Activated T-helper 2 cell treated with anti-CD3 and anti-CD28 coated beads, Interferon-gamma antibody, Interleukin-2, Interleukin-4, amounts not matched to agents 10 μg/mL and 5 μg/mL and 100 μg/mL, durations not matched to agents 14 hours and 24 hours and 36 hours (primary cell): Measurements from ENCODE around the gene HOXC10. TPM values are rescaled to one million over a fixed set of nuclear protein-coding genes. Genes with fewer than 3 reads are reported as not detected.

Experiments
- DNase-seq: peaks from one replicate; pipeline ENCODE4 v3.0.0; 2021; ENCODE audit warnings: low spot score
- H3K27ac Mint-ChIP-seq: one replicate; pipeline ENCODE4 v1.8.0; 2021; ENCODE audit warnings: mixed read lengths
- H3K27me3 Mint-ChIP-seq: one replicate; pipeline ENCODE4 v1.8.0; 2021; ENCODE audit warnings: low read depth, mixed read lengths
- H3K36me3 Mint-ChIP-seq: one replicate; pipeline ENCODE4 v1.8.0; 2021; ENCODE audit warnings: low read depth, mixed read lengths
- H3K4me1 Mint-ChIP-seq: one replicate; pipeline ENCODE4 v1.8.0; 2021; ENCODE audit warnings: low read depth, mixed read lengths
- H3K4me3 Mint-ChIP-seq: one replicate; pipeline ENCODE4 v1.8.0; 2021; ENCODE audit warnings: low read depth, mild to moderate bottlenecking, moderate library complexity, mixed read lengths
- H3K9me3 Mint-ChIP-seq: one replicate; pipeline ENCODE4 v1.8.0; 2021; ENCODE audit warnings: mixed read lengths
- intact Hi-C: fragments of 100-400 bp; cut with micrococcal nuclease; formaldehyde crosslinking; loops from one replicate; pipeline ENCODE4 v1.15.1; 2023
- total RNA-seq: library from RNA; stranded (reverse); gene quantifications from 2 replicates; pipeline ENCODE4 v1.2.3, GENCODE V29; 2022

Gene HOXC10
- total RNA-seq, 1 donor from 2014 or later, result not detected

DNA sequence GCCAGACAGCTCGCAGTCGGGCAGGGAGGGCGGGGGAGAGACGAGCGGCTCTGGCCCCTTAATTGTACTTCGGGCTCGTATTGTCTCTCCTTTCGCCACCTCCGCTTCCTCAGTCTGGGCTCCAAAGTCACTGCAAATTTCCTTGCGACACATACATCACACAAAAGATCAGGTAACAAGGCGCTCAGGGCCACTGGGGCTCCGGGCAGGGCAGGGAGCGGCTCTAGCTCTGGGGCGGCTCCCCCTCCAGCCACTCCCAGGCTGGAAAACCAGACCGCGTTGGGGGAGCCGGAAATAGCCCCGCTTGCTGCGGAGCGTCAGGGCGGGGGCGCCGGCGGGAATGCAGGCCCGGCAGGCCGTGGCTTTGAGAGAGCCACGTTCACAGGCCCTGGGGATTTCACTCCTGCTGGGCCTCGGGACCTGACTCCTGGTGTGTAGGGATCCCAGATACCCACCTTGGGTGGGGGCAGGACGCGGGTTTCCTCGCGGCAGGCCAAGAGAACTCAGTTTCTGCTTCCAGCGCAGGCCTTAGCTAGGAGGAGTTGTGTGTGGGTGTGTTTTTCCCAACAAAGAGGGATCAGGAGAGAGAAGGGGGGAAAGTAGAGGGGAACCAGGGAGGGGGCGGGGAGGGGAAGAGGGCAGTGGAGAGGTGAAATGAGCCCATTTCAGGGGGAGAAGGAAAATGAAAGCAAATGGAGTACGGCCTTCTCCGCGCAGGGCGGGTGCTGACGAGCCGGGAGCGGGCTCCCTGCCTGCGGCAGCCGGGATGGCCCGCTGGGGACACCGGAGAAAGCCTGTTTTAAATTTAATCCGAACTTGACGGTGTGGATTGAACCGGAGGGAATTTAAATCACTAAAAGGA lies 10.7 kb downstream of the HOXC10 start:
- H3K27ac Mint-ChIP-seq, result no peak overlapping the region
- intact Hi-C loops, result loop anchor here (2.0 to 10.0 kb wide), 4 partner anchors 43 to 301 kb away; partner anchors contain the start of genes HOXC13 and HOXC4
- peaks cover 90% of the 10 kb centered on the region for H3K27me3 Mint-ChIP-seq
- DNase-seq, result no peak
- H3K4me1 Mint-ChIP-seq, result peaks cover 18% of the 10 kb centered on the region
- H3K4me3 Mint-ChIP-seq, result peak overlapping the region; percentile 59
- H3K36me3 Mint-ChIP-seq, result no peaks in the 10 kb centered on the region
- H3K9me3 Mint-ChIP-seq, result no peaks in the 10 kb centered on the region

DNA sequence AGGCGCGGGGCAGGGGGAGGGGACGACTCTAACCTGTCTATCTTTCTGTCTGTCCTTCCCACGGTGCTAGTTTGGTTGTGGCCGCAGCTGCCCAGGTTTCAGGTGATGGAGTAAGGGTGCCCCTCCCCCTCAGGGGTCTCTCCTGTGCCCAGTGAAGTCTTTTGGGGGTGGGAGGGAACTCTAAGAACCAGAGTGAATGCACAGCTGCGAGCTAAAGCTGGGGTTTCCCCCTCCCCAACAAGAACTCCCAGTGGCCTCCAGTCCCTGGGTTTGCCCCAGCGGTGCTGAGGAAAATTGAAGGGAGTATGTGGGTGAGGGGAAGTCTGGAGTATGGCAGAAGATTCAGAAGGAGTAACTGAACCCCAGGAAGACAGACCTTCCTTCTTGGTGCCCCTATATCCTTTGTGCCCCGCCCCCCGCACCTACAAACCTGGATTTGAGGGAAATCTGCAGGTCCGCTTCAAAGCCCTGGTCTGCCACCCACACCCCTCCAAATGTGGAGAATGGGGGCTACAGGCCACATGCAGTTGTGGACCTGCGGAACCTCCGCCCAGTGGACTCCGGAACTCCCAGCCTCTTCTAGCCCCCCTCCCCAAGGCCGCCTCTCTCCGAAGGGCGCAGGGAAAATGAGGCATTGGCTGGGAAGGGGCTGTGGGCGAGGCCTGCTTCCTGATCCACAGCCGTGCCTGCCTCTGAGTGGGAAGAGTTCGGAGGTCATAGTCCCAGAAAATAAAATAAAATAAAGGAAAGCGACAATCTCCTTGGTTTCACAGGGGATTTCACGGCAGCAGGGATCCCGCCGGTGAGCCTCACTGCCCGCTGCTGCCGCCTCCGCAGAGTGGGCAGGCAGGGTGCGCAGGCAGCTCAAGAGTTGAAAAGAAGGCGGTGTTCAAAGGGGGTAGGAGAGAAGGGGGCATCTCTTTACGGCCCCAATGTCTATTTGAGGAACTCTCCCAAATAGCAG lies 11.6 kb downstream of the HOXC10 start:
- DNase-seq, result no peak
- Mint-ChIP-seq H3K4me3 (peak overlapping the region; percentile 59), H3K27me3 (peaks cover 90% of the 10 kb centered on the region), H3K9me3 (no peaks in the 10 kb centered on the region), H3K4me1 (peaks cover 18% of the 10 kb centered on the region), H3K27ac (no peak overlapping the region), H3K36me3 (no peaks in the 10 kb centered on the region)
- intact Hi-C loops, result loop anchor here (2.0 to 10.0 kb wide), 4 partner anchors 44 to 302 kb away; partner anchors contain the start of genes HOXC13 and HOXC4

DNA sequence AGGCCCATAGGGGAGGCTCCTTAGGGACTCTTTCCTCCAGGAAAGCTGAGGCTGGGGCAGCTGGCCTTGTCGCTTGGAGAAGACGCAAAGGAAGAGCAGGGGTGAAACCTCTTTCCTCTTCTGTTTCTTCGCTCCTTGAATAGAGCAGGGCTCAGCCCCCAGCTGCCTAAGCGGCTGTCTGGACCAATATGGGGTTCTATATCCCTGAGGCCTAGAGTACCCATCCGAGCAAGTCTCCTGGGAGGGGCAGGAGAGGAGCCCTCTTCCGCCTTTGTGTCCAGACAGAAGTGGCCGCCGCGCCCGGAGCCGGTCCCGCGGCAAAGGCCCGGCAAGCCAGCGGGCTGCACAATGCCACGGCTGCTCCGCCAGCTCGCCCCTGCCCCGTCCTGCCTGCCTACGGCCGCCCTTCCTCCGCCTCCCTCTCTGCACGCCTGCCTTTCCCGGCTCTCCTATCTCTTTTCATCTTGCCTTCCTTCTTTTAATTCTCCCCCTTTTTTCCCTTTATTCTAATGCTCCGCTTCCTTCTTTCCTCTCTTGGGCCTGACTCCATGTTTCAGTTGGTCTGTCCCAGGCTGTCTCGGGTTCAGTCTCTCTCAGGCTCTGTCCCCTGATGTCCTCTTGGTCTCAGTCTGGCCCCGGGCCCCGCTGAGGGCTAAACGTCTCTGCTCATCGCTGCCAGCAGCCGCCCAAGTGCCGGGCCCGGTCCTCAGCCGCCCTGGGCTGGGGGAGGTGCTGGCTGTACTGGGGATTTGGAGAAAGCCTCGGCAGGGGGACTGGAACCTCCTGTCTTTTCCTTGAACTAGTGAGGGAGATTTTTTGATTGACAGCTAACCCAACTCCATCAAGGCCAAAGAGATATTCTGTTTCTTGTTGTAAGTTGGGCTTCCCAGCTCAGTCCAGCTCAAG lies 12.5 kb downstream of the HOXC10 start:
- Mint-ChIP-seq H3K9me3 (no peaks in the 10 kb centered on the region), H3K27me3 (peaks cover 90% of the 10 kb centered on the region), H3K4me1 (peaks cover 19% of the 10 kb centered on the region), H3K4me3 (no peak overlapping the region), H3K36me3 (no peaks in the 10 kb centered on the region), H3K27ac (no peak overlapping the region)
- intact Hi-C loops, result loop anchor here (2.0 to 10.0 kb wide), 5 partner anchors 13 to 303 kb away; partner anchors contain the start of genes HOXC10, HOXC13 and HOXC4
- DNase-seq, result no peak

GRCh38 chr12:53998110-53998899 lies 13.4 kb downstream of the HOXC10 start:
- no peak overlapping the region for H3K4me3 Mint-ChIP-seq
- H3K27me3 Mint-ChIP-seq, result peaks cover 90% of the 10 kb centered on the region
- H3K9me3 Mint-ChIP-seq, result no peaks in the 10 kb centered on the region
- DNase-seq, result no peak
- H3K27ac Mint-ChIP-seq, result no peak overlapping the region
- peaks cover 21% of the 10 kb centered on the region for H3K4me1 Mint-ChIP-seq
- intact Hi-C loops, result loop anchor here (2.0 to 10.0 kb wide), 4 partner anchors 14 to 304 kb away; partner anchors contain the start of genes HOXC10, HOXC13 and HOXC4
- no peaks in the 10 kb centered on the region for H3K36me3 Mint-ChIP-seq

DNA sequence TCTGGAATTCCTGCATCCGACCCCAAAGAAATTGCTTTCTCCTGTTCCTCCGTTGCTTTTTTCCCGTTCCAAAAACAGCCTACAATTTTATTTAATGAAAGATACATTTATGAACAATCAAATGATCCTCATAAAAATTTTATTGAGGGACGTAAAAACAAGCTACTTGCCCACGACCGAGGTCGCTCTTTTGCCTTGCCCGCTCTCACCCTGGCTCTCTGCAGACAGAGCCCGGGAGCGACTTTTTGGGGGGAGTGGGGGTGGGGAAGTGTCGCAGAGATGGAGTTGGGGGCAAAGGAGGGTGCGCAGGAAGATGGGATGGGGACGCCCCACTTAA lies 13.9 kb downstream of the HOXC10 start:
- Mint-ChIP-seq H3K27me3 (peaks cover 90% of the 10 kb centered on the region), H3K9me3 (no peaks in the 10 kb centered on the region), H3K36me3 (no peaks in the 10 kb centered on the region), H3K4me1 (peaks cover 21% of the 10 kb centered on the region), H3K27ac (no peak overlapping the region), H3K4me3 (no peak overlapping the region)
- intact Hi-C loops, result loop anchor here (2.0 to 10.0 kb wide), 4 partner anchors 14 to 304 kb away; partner anchors contain the start of genes HOXC10, HOXC13 and HOXC4
- no peak for DNase-seq

- intact Hi-C loops, result loop anchor here (2.0 to 10.0 kb wide), 6 partner anchors 15 to 305 kb away; partner anchors contain the start of genes HOXC10, HOXC13 and HOXC4
- no peaks in the 10 kb centered on the region for H3K36me3 Mint-ChIP-seq
- H3K27ac Mint-ChIP-seq, result no peak overlapping the region
- no peak for DNase-seq
- peaks cover 92% of the 10 kb centered on the region for H3K27me3 Mint-ChIP-seq
- peak overlapping the region; percentile 33 for H3K4me3 Mint-ChIP-seq
- H3K4me1 Mint-ChIP-seq, result peaks cover 19% of the 10 kb centered on the region
- no peaks in the 10 kb centered on the region for H3K9me3 Mint-ChIP-seq
Observed at GRCh38 chr12:53999559-54000115, 14.7 kb downstream of the HOXC10 start.

GRCh38 chr12:54000116-54001114 lies 15.5 kb downstream of the HOXC10 start, which contains the start of gene HOXC9:
Gene HOXC9, plus strand, starts transcription at chr12:54000161. Its CDS starts 28 bp downstream, at chr12:54000189.
- Mint-ChIP-seq H3K27me3 (peaks cover 92% of the 10 kb centered on the region), H3K4me1 (peaks cover 16% of the 10 kb centered on the region)

GRCh38 chr12:54001283-54002187 lies 16.6 kb downstream of the HOXC10 start:
- no peak for DNase-seq
- Mint-ChIP-seq H3K27ac (no peak overlapping the region), H3K4me1 (peaks cover 15% of the 10 kb centered on the region), H3K9me3 (no peaks in the 10 kb centered on the region), H3K36me3 (no peaks in the 10 kb centered on the region), H3K27me3 (peaks cover 93% of the 10 kb centered on the region), H3K4me3 (no peak overlapping the region)
- intact Hi-C loops, result loop anchor here (2.0 to 5.0 kb wide), 2 partner anchors 13 to 34 kb away; no protein-coding TSS in a partner anchor

More at GRCh38 chr12:54000116-54001114, 15.5 kb downstream of the HOXC10 start, which contains the start of gene HOXC9:
- H3K4me3 Mint-ChIP-seq, result peak within 1 kb of the TSS; percentile 33
- DNase-seq, result no peak
- H3K36me3 Mint-ChIP-seq, result no peaks in the 10 kb centered on the region
- no peak within 1 kb of the TSS for H3K27ac Mint-ChIP-seq
- H3K9me3 Mint-ChIP-seq, result no peaks in the 10 kb centered on the region
- intact Hi-C loops, result loop anchor here (2.0 to 5.0 kb wide), 2 partner anchors 14 to 33 kb away; no protein-coding TSS in a partner anchor

- Mint-ChIP-seq H3K36me3 (no peaks in the 10 kb centered on the region), H3K4me3 (no peak overlapping the region), H3K27me3 (peaks cover 96% of the 10 kb centered on the region), H3K9me3 (no peaks in the 10 kb centered on the region), H3K27ac (no peak overlapping the region), H3K4me1 (peaks cover 18% of the 10 kb centered on the region)
- no peak for DNase-seq
- intact Hi-C loops, result loop anchor here (5.0 kb wide), 1 partner anchor 35 kb away; no protein-coding TSS in a partner anchor
Observed at GRCh38 chr12:54002278-54002914, 17.4 kb downstream of the HOXC10 start.
